Peyer's patch (tissue), 4 donors: ENCODE measurements around the gene FKBP8.

Source experiments
- POLR2A ChIP-seq, 2 donors: fragments of 450-650 bp; IDR thresholded peaks; one replicate each; pipeline ENCODE4 v1.5.1; 2017; ENCODE audit warnings: antibody characterized with exemption in 2 of 2, mild to moderate bottlenecking in 2 of 2, moderate library complexity in 2 of 2
- TF ChIP-seq, protein P1 (sequence below), 6 experiments: fragments of 450-650 bp in 4 of 6; fragments of 200-600 bp in 2 of 6; sonication (generic) in 1 of 6; IDR thresholded peaks; one replicate each; pipeline ENCODE4 v1.5.1; 2017 to 2019; ENCODE audit warnings: antibody characterized with exemption in 6 of 6, mild to moderate bottlenecking in 3 of 6, moderate library complexity in 1 of 6

DNA sequence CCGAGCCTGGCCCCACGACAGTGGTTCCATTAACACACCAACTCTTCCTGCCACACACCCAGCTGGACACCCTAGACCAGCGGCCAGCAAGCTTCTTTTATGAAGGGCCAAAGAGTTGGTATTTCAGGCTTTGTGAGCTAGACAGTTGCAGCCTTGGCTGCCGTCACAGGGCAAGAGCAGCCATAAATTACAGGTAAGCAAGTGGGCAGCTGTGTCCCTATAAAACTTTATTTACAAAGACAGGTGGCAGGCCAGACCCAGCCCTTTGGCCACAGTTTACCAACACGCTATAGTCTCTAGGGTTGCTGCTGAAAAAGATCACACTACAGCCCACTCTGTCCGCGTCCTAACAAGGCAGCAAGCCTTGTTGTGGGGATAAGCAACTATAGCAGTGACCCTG lies 34.8 kb downstream of the FKBP8 start:
- no peak for TF ChIP-seq POLR2A (IDR thresholded peaks at IDR 0.05)
- TF ChIP-seq, protein P1, sequence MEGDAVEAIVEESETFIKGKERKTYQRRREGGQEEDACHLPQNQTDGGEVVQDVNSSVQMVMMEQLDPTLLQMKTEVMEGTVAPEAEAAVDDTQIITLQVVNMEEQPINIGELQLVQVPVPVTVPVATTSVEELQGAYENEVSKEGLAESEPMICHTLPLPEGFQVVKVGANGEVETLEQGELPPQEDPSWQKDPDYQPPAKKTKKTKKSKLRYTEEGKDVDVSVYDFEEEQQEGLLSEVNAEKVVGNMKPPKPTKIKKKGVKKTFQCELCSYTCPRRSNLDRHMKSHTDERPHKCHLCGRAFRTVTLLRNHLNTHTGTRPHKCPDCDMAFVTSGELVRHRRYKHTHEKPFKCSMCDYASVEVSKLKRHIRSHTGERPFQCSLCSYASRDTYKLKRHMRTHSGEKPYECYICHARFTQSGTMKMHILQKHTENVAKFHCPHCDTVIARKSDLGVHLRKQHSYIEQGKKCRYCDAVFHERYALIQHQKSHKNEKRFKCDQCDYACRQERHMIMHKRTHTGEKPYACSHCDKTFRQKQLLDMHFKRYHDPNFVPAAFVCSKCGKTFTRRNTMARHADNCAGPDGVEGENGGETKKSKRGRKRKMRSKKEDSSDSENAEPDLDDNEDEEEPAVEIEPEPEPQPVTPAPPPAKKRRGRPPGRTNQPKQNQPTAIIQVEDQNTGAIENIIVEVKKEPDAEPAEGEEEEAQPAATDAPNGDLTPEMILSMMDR (IDR thresholded peaks at IDR 0.05) = no peak
